Amniotic epithelial cell (primary cell): Measurements from ENCODE around the gene PHB1.
A peak's percentile ranks its signal among the peaks of the same experiment; 100 is the strongest.
"Not testable (repeated sequence)": the region's sequence is repeated elsewhere in the genome, so short reads cannot be mapped to it uniquely, and the experiment has no call there.

ENCODE experiments used
- DNase-seq: peaks from one replicate; pipeline ENCODE4 v3.0.0-alpha.2; 2010; ENCODE audit warnings: low read depth

PHB1 gene

DNA sequence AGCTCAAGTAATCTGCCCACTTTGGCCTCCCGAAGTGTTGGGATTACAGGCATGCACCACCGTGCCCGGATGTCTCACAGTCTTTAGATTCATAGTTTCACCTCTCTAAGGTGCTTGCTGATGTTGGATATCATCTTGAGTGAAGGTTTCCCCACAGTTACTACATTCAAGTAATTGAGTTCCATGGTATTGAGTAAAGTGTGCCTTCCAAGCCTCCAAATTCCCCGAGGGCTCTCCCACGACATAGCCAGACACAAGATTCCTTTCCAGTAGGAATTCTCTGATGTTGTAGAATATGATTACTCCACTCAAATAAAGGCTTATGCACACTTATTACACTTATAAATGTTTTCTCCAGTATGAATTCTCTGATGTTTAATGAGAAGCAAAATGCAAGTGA lies 36.4 kb downstream of the PHB1 start:
- no peak for DNase-seq

DNA sequence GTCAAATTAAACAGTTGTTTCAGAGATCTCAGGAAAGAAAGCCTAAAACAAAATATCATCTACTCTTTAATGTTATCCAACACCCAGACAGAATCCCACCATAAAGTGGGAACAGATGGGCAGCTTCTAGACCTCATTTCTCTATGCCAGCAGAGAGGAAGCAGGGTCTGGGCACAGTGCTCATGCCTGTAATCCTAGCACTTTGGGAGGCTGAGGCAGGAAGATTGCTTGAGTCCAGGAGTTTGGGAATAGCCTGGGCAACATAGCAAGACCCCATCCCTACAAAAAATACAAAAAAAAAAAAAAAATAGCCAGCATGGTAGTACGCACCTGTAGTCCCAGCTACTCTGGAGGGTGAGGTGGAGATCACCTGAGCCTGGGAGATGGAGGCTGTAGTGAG lies 39.1 kb downstream of the PHB1 start:
- no peak for DNase-seq

DNA sequence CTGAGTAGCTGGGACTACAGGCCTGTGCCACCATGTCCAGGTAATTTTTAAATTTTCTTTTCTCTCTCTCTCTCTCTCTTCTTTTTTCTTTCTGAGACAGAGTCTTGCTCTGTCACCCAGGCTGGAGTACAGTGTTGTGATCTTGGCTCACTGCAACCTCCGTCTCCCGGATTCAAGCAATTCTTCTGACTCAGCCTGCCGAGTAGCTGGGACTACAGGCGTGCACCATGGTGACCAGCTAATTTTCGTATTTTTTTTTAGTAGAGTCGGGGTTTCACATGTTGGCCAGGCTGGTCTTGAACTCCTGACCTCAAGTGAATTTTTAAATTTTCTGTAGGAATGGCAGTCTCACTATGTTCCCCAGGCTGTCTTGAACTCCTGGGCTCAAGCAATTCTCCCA lies 41.6 kb downstream of the PHB1 start:
- no peak for DNase-seq

DNA sequence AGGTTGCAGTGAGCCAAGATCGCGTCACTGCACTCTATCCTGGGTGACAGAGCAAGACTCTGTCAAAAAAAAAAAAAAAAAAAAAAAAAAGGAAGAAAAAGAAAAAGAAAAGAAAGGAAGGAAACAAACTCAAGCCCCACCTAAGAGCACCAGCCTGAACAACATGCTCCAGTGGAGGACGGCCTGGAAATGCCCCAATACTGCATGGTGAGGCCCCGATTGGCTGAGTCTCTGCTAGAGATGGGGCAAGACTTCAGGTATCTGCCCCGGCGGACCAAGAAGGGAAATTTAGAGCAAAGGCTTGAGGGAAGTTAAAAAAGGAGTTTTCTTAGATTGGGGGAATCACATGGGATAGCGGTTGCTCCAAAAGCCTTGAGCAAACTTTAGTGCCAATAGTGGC lies 42.3 kb downstream of the PHB1 start:
- DNase-seq, result no peak

DNA sequence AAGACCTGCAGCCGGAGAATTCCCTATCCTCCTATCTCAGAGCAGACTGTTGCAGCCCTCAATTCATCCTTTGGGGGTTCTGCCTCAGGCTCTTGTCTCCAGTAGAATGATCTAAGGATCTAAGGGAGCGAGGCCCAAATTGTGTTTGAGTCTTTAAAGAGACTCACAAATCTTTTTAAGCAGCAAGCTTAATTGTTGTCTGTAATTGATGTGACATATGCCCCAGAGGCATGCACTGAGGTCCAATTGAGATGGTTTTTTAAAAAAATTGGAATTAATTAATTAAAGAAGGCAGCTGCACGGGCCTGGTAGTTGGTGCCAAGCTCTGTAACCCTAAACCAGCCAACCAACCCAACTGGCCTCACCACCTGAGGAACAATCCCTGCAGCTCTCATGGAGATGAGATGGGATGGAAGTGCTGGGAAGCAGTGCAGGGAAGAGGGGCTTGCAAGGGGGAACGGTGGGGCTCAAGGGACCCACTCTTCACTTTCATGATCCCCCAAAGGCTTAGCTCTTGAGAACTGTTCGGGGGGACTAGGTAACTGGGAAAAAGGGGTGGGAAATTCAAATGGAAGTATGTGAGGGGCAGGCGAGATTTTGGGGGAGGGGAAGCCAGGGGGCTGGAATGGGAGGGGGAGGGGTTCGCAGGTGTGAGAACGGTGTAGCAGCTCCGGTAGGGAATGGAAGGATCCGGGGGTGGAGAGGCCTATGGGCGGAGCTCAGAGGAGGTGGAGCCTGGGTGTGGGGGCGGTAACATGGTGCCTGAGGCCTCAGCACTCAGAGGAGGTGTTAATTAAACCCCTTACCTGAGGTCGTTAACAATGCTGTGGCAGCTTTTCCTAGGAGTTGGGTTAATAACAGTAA lies 43.5 kb downstream of the PHB1 start:
- no peak for DNase-seq

DNA sequence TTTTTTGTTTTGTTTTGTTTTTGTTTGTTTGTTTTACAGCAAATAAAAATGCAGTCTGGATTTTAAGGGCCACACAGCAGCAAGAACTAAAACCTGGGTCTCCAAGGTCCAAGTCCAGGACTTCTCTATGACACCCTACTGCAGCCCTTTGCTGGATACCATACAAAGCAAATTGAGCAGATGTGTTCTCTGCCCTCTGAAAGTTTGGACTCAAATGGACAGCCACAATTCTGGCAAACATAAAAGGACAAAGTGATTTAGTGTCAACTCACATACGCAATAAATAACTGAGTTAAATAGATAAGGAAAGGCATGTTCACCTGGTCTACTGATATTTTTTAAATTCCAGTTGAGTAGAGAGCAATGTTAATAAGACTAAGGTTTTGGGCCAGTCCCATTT lies 44.9 kb downstream of the PHB1 start:
- no peak for DNase-seq

DNA sequence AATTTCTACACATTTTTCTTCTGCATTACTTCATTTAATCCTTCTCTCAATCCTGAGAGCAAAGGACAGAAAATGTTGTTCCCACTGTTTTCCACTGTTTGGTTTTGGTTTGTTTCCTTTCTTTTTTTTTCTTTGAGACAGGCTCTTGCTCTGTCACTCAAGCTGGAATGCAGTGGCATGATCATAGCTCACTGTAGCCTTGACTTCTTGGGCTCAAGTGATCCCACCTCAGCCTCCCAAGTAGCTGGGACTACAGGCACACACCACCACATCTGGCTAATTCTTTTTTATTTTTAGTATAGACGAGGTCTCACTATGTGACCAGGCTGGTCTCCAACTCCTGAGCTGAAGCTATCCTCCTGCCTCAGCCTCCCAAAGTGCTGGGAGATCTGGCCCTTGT lies 45.6 kb downstream of the PHB1 start:
- DNase-seq, result no peak

DNA sequence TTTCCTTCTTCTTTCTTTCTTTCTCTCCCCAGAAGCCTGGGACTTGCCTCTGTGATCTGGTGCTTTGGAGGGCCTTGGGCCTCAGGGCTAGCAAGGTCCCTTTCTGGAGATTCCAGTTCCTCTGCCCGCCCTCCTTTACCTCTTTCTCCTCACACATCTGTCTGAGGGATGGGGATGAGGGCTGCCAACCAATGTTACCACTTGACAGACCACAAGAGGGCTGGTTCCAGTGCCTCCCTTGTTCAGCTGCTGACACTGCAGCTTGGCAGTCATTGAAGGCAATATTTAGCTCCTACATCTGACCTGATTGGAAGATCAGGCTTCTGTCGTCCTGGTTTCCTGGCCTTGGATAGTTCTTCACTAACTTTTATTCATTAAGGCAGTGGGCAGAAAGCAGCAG lies 49.0 kb downstream of the PHB1 start:
- no peak for DNase-seq

DNA sequence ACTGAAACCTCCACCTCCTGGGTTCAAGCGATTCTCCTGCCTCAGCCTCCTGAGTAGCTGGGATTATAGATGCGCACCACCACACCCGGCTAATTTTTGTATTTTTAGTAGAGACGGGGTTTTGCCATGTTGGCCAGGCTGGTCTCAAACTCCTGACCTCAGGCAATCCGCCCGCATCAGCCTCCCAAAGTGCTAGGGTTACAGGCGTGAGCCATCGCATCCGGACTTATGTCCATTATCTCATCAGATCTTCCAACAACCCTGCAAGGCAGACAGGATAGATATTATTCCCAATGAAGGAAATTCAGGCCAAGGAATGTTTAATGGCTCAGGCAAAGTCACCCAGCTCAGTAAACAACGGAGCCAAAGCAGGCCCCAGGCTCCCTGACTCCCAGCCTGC lies 49.6 kb downstream of the PHB1 start:
- not testable (repeated sequence) for DNase-seq

DNA sequence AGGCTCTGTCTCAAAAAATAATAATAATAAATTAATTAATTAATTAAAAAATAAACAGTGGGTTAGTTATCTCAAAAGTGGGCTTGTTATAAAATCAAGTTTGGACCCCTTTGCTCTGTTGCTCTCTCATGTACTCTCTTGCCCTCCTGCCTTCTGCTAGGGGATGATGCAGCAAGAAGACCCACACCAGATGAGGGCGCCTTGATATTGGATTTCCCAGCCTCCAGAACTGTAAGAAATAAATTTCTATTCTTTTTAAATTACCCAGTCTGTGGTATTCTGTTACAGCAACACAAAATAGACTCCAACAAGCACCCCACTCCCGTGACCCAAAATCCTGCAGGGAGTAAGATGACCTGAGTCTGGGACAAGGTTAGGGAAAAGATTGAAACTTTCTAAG lies 50.6 kb downstream of the PHB1 start:
- DNase-seq, result no peak

DNA sequence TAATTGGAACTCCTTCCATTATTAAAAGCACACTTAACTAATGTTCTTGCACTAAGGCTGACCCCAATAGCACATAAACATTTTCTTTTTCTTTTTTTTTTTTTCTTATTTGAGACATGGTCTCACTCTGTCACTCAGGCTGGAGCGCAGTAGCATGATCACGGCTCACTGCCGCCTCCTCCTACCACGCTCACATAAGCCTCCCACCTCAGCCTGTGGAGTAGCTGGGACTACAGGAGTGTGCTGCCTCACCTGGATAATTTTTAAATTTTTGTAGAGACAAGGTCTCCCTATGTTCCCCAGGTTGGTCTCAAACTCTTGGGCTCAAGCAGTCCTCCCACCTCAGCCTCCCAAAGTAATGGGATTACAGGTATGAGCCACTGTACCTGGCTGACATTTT lies 51.4 kb downstream of the PHB1 start:
- no peak for DNase-seq

DNA sequence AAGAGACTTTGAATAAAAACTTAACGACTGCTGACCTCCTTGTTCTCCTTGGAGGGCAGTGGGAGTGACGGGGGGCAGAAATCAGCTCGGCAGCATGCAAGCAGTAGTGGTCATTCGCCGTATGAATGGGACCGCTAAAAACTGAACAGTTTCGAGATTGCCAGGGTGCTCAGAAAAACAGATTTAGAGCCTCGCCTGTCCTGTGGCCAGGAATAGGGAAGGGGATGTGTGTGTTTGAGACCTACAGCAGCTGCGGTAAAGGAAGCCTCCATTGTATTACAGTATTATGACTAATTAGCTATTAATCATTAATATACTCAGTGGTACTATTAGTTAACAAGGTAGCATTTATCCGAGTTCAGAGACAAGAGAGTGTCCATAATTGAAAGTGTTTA lies 52.0 kb downstream of the PHB1 start:
- DNase-seq, result no peak

DNA sequence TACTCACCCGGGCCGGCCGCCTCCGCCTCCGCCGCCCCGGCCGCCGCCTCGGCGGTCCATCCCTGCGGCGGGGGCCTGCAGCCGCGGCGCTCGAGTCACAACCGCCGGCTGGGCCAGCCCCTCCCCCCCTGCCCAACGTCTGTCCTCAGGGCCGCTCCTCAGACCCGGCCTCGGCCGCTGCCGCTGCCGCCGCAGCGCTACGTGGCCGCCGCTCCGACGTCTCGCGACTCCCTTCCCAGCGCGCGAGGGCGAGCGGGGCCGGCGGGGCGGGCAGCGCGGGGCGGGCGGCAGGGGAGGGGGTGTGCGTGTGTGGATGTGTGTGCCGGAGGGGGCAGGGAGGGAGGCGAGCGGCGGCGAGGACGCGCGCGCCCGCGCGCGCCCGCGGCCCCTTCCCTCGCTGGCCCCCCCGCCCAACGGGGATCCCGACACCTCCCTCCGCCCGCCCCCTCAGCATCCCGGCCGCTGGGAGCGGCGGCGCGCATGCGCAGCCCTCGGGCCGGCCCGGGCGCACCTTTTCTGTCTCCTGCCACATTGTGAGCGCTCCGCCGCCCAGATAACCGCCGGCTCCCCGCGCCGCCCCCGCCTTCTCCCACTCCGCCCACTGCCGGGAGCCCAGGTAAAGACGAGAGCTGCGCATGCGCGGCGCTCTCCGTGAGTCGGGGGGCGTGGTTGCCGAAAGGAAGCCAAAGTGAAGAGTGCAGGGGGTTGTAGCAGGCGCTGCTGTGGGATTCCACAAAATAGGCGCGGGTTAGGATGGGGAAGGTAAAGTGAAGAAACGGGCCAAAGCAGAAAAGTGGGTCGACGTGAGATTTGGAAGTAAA lies 52.6 kb downstream of the PHB1 start, which contains the start of gene ZNF652:
Gene ZNF652 (minus strand): TSS at position 349 of the 821 bp plus-strand sequence. CDS start 44,525 bp downstream, outside the sequence.
- DNase-seq, result peak; percentile 70

DNA sequence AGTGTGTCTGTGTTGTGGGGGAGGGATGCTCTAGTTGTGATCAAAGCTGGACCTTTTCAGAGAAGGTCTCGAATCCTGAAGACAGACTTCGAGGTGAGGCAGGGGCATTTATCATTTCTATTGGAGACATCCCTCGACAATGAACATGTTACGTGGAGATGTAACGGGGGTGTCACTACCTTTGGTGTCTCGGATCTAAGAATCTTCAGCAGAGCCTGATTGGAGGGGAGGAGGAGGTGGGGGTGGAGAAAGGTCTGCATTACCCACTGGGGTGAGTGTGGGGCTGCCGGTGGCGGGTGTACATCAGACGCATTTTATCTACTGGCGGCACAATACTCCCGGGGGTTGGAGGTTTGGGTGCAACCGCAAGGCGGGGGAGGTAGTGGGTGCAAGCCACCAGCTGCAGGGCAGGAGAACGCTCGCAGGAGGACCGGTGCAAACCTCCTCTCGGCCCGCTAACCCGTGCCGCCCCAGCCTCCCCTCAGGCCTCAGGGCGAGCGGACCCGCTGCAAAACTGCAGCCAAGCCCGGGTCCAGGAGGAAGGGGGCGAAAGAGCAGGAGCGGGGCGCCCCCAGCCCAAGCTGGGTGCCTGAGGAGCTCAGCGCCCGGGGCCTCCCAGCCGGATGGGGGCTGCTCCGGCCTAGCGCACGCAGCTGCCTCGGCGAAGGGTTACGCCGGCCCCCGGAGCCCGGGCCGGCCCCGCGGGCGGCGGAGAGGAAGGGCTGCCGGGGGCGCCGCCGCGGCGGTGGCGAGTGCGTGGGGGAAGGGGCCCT lies 53.4 kb downstream of the PHB1 start:
- peak; percentile 48 for DNase-seq

DNA sequence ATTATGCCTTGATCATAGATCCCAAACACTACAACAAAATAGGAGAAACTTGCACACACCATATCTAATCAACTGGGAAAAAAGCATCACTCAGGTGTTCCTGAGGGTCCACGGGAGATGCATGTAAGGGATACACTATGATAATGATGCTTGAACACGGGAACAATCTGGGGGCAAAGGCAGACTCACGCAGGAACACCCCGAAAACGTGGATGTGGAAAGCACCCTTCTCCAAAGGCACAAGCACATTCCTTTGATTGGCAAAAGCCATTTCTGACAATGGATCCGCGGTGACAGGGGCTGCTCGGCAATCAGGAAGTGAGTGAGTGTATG lies 53.9 kb downstream of the PHB1 start:
- DNase-seq, result no peak

DNA sequence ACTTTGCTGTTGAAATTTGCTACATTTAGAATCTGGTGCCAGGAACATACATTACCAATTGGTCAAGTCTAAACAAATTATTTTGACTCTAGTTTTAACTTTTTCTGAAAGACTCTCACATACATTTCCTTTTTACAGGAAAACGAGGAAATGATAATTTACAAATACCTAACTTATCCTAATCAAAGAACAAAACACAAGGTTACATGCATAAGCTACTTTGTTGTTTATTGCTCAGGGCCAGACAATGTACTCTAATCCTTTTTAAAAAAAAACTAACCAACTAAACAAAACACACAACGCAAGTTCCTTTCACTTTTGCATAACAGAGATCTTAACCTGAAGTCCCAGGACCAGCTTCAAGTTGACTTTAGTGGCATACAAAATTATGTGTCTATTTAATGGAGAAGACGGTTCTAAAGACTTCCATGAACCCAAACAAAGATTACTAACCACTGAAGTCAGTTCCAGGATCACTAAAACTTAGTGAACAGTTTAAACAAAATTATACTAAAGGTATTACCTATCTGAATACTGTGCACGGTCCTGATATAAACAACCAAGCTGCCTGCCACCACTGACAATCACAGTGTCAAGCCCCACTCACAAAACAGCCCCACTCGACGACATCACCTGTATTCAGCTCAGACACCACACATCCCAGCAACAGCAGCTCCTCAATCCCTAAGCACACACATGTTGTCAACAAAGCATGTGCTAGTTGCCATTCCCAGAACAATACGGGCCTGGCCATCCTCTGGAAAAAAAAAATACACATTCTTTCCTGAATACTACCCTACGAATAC lies 54.5 kb downstream of the PHB1 start:
- no peak for DNase-seq

DNA sequence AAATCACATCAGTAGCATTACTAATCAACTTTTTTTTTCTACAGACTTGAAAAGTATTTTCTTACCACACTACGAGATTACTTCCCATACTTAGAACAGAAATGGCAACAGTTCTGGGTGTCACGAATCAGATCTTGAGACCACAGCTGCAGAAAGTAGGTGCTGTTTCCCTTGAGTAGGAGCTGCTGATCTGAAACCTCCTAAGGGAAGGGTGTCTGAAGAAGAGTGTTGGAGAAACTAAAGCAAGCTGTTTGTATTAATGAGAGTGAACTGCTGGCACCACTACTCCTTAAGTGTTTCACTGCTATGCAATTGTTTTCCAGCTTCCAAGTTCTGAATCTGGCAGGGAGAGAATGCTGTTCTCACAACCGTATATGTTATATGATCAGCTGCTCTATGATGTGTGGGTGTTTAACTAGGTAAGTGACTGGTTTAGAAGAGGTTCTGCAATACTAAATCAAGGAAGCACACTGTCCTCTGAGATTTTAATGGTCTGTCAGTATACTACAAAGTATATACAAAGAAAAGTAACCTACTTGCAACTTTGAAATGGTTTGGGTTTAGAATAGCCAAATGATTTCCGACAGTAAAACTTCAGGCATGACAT lies 55.9 kb downstream of the PHB1 start:
- DNase-seq, result no peak

DNA sequence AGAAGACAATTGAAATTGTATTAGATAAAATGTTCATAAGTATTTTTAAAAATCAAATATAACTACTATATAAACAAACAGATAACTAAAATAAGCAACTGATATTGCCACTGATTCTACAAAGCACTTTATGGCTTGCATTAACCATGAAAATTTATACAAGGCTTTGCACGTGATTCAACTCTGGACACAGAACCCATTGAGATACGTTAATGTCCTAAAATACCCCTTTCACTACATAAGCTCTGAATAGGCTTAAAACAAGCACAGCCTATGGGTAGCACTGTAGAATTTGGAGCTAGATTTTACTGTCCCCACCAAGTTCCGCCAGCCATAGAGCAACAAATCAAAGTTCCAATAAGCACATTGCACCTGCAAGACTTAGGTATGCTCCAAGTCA lies 57.2 kb downstream of the PHB1 start:
- DNase-seq, result no peak

DNA sequence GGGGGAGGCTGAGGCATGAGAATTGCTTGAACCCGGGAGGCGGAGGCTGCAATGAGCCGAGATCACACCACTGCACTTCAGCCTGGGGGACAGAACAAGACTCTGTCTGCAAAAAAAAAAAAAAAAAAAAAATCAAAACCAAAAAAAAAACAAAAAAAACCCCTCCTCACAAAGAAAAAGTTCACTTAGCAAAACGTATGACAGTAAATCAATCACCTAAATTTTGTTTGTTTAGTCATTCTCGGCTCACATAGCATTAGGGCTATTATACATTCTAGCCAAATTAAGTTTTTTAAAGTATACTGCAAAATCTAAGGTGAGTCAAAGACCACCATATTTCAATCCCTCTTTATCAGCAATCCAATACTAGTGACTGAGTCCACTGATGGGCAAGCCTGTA lies 58.4 kb downstream of the PHB1 start:
- no peak for DNase-seq
